H1 (cell line): ENCODE data around the gene RTCB.

Experiments
- CBX5 ChIP-seq: fragments of 300-800, 300-1000 bp; sonication (generic); IDR thresholded peaks from 2 replicates; pipeline ENCODE4 v1.7.1; 2016; ENCODE audit warnings: antibody characterized with exemption, low read length, low read depth
- GABPA ChIP-seq: IDR thresholded peaks from 2 replicates; pipeline ENCODE4 v1.6.1; 2011; ENCODE audit warnings: mild to moderate bottlenecking, low read length, moderate library complexity, borderline replicate concordance; ENCODE audit not compliant: insufficient read depth
- HDAC6 ChIP-seq: IDR thresholded peaks from one replicate; pipeline ENCODE4 v1.7.1; 2012; ENCODE audit warnings: low read depth, mild to moderate bottlenecking, inconsistent platforms, low read length, moderate library complexity
- POLR2A ChIP-seq, 2 experiments: IDR thresholded peaks; 1 replicate in 1 of 2; 2 replicates in 1 of 2; pipeline ENCODE4 v1.6.1; 2011; ENCODE audit warnings: low read depth in 2 of 2, low read length in 2 of 2, mild to moderate bottlenecking in 2 of 2; ENCODE audit errors: control extremely low read depth in 1 of 2
- POLR2AphosphoS5 ChIP-seq: IDR thresholded peaks from 2 replicates; pipeline ENCODE4 v1.6.1; 2011; ENCODE audit warnings: low read depth, low read length
- RAD21 ChIP-seq, 2 experiments: IDR thresholded peaks in 1 of 2; conservative IDR thresholded peaks in 1 of 2; 2 replicates each; pipeline ENCODE4 v1.6.1; 2011; ENCODE audit warnings: low read depth in 2 of 2, low read length in 2 of 2, improper control_type of control experiment in 1 of 2, inconsistent platforms in 1 of 2, mild to moderate bottlenecking in 1 of 2, moderate library complexity in 1 of 2
- RFX5 ChIP-seq: IDR thresholded peaks from 2 replicates; pipeline ENCODE4 v1.6.1; 2011; ENCODE audit warnings: low read depth, low read length, improper control_type of control experiment, borderline replicate concordance
- TF ChIP-seq, protein P1 (sequence below): IDR thresholded peaks from 2 replicates; pipeline ENCODE4 v1.6.1; 2012; ENCODE audit warnings: inconsistent platforms
- TF ChIP-seq, protein P2 (sequence below), 3 experiments: IDR thresholded peaks; 1 replicate in 2 of 3; 2 replicates in 1 of 3; pipeline versions ENCODE4 v1.5.1 to v1.6.1; 2011; ENCODE audit warnings: low read length in 3 of 3, mild to moderate bottlenecking in 3 of 3, inconsistent platforms in 2 of 3, low read depth in 1 of 3, moderate library complexity in 1 of 3; ENCODE audit not compliant: insufficient read depth in 1 of 3; ENCODE audit errors: control extremely low read depth in 1 of 3

DNA sequence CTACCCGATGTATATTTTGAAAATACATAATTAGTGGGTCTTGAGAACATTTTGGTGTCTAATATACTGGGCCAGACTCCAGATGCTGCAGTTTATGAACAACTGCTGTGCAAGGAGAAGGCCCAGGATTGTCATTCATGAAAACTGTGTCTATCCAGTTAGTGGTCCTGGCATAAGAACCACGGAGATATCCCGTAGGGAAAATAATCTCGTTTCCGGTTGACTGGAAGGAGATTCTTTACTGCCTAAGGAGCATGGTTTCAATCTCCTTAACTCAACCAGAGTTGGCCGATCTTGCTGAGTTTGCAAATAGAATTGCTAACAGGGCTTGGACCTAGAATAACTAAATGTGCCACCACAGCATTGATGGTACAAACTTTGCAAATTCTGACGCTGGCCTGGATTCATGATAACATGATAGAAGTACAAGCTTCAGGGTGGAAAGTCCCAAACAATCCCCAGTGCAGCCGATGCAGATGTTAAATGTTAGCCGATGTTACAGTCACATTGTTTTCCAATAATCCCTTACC, 4.6 kb upstream of the RTCB start:
- TF ChIP-seq RFX5 (no peak), POLR2AphosphoS5 (no peak), RAD21 (IDR thresholded peaks at IDR 0.05 in 1 of 2, conservative IDR thresholded peaks at IDR 0.05 in 1 of 2; ENCODE audit: low read depth in 2 of 2, low read length in 2 of 2) (no peak), CBX5 (no peak), POLR2A (IDR thresholded peaks at IDR 0.05; ENCODE audit: control extremely low read depth in 1 of 2, low read depth in 2 of 2, low read length in 2 of 2) (no peak), GABPA (no peak), HDAC6 (no peak)
- TF ChIP-seq, protein P1, sequence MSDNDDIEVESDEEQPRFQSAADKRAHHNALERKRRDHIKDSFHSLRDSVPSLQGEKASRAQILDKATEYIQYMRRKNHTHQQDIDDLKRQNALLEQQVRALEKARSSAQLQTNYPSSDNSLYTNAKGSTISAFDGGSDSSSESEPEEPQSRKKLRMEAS = no peak
- TF ChIP-seq, protein P2, sequence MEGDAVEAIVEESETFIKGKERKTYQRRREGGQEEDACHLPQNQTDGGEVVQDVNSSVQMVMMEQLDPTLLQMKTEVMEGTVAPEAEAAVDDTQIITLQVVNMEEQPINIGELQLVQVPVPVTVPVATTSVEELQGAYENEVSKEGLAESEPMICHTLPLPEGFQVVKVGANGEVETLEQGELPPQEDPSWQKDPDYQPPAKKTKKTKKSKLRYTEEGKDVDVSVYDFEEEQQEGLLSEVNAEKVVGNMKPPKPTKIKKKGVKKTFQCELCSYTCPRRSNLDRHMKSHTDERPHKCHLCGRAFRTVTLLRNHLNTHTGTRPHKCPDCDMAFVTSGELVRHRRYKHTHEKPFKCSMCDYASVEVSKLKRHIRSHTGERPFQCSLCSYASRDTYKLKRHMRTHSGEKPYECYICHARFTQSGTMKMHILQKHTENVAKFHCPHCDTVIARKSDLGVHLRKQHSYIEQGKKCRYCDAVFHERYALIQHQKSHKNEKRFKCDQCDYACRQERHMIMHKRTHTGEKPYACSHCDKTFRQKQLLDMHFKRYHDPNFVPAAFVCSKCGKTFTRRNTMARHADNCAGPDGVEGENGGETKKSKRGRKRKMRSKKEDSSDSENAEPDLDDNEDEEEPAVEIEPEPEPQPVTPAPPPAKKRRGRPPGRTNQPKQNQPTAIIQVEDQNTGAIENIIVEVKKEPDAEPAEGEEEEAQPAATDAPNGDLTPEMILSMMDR (IDR thresholded peaks at IDR 0.05; ENCODE audit: control extremely low read depth in 1 of 3, insufficient read depth in 1 of 3, low read depth in 1 of 3, low read length in 3 of 3) = no peak
